ENCODE results near the gene STK35. TPM values are rescaled to one million over a fixed set of nuclear protein-coding genes. Genes with fewer than 3 reads are reported as not detected.

The STK35 gene
- total RNA-seq, 1 donor from 2014 or later: 21.2 TPM

GRCh38 chr20:2133318-2134183, 31.9 kb downstream of the STK35 start:
- DNase-seq (ENCODE audit: low spot score): no peak

- no peak for DNase-seq (ENCODE audit: low spot score)
Measured at GRCh38 chr20:2135013-2135412, 33.4 kb downstream of the STK35 start.

GRCh38 chr20:2136275-2136674, 34.6 kb downstream of the STK35 start:
- DNase-seq (ENCODE audit: low spot score): no peak

GRCh38 chr20:2137552-2138201, 36.0 kb downstream of the STK35 start:
- DNase-seq (ENCODE audit: low spot score): no peak

- DNase-seq (ENCODE audit: low spot score): no peak
Measured at GRCh38 chr20:2138396-2138795, 36.8 kb downstream of the STK35 start.

GRCh38 chr20:2139250-2139649, 37.6 kb downstream of the STK35 start:
- no peak for DNase-seq (ENCODE audit: low spot score)

GRCh38 chr20:2139736-2140135, 38.1 kb downstream of the STK35 start:
- no peak for DNase-seq (ENCODE audit: low spot score)

- DNase-seq (ENCODE audit: low spot score): peak; percentile 64
Measured at GRCh38 chr20:2140561-2140960, 38.9 kb downstream of the STK35 start.

- DNase-seq (ENCODE audit: low spot score): no peak
Measured at GRCh38 chr20:2141600-2142575, 40.3 kb downstream of the STK35 start.

GRCh38 chr20:2142649-2143048, 41.0 kb downstream of the STK35 start:
- no peak for DNase-seq (ENCODE audit: low spot score)

- DNase-seq (ENCODE audit: low spot score): no peak
Measured at GRCh38 chr20:2143594-2143993, 42.0 kb downstream of the STK35 start.

GRCh38 chr20:2144850-2145249, 43.2 kb downstream of the STK35 start:
- DNase-seq (ENCODE audit: low spot score): no peak

- DNase-seq (ENCODE audit: low spot score): no peak
Measured at GRCh38 chr20:2145376-2145775, 43.7 kb downstream of the STK35 start.

- DNase-seq (ENCODE audit: low spot score): no peak
Measured at GRCh38 chr20:2146080-2146867, 44.6 kb downstream of the STK35 start.

GRCh38 chr20:2149507-2149906, 47.9 kb downstream of the STK35 start:
- DNase-seq (ENCODE audit: low spot score): no peak

- no peak for DNase-seq (ENCODE audit: low spot score)
Measured at GRCh38 chr20:2150660-2151059, 49.0 kb downstream of the STK35 start.

- peak; percentile 57 for DNase-seq (ENCODE audit: low spot score)
Measured at GRCh38 chr20:2151858-2152281, 50.2 kb downstream of the STK35 start.

- no peak for DNase-seq (ENCODE audit: low spot score)
Measured at GRCh38 chr20:2152317-2152716, 50.7 kb downstream of the STK35 start.

- DNase-seq (ENCODE audit: low spot score): no peak
Measured at GRCh38 chr20:2153326-2153725, 51.7 kb downstream of the STK35 start.

- DNase-seq (ENCODE audit: low spot score): no peak
Measured at GRCh38 chr20:2156224-2156623, 54.6 kb downstream of the STK35 start.
